Keratinocyte (primary cell): Measurements from ENCODE around the gene KSR2. TPM values are rescaled to one million over a fixed set of nuclear protein-coding genes. Genes with fewer than 3 reads are reported as not detected.

Experiments used
- DNase-seq: peaks from one replicate; pipeline ENCODE4 v3.0.0-alpha.2; 2011; ENCODE audit warnings: low read depth, missing footprints, low spot score
- FAIRE-seq: peaks from 2 replicates; lab custom pipeline; 2011; peaks lifted over from hg19 to GRCh38; lab: Jason Lieb, UNC
- H2AFZ ChIP-seq: 2 replicates; pipeline ENCODE4 v1.6.0; 2012; ENCODE audit warnings: low read length, control low read depth, inconsistent platforms; ENCODE audit not compliant: control insufficient read depth
- H3K27ac ChIP-seq: 2 replicates; pipeline ENCODE4 v1.5.1; 2011; ENCODE audit warnings: low read length; ENCODE audit not compliant: control insufficient read depth, insufficient read depth
- H3K27me3 ChIP-seq: 3 replicates; pipeline ENCODE4 v1.6.0; 2011; ENCODE audit warnings: low read length; ENCODE audit not compliant: control insufficient read depth, insufficient read depth; ENCODE audit errors: extremely low read depth
- H3K36me3 ChIP-seq, 2 experiments: 2 replicates in 1 of 2; 3 replicates in 1 of 2; pipeline ENCODE4 v1.5.1; 2011; ENCODE audit warnings: low read length in 2 of 2, mild to moderate bottlenecking in 1 of 2; ENCODE audit not compliant: control insufficient read depth in 2 of 2, insufficient read depth in 2 of 2; ENCODE audit errors: extremely low read depth in 1 of 2
- H3K4me1 ChIP-seq: 3 replicates; pipeline ENCODE4 v1.5.1; 2011; ENCODE audit warnings: low read length; ENCODE audit not compliant: control insufficient read depth, insufficient read depth; ENCODE audit errors: extremely low read depth
- H3K4me2 ChIP-seq: 3 replicates; pipeline ENCODE4 v1.6.0; 2011; ENCODE audit warnings: low read depth, low read length; ENCODE audit not compliant: control insufficient read depth, insufficient read depth; ENCODE audit errors: extremely low read depth
- H3K4me3 ChIP-seq, 3 experiments: fragments of 200-600 bp in 1 of 3; sonication (generic) in 1 of 3; 2 replicates in 2 of 3; 3 replicates in 1 of 3; pipeline ENCODE4 v1.5.1; 2011 to 2016; ENCODE audit warnings: low read length in 3 of 3, mild to moderate bottlenecking in 3 of 3, control low read depth in 2 of 3, inconsistent platforms in 1 of 3, low read depth in 1 of 3, mixed read lengths in 1 of 3, mixed run types in 1 of 3, moderate library complexity in 1 of 3; ENCODE audit not compliant: control insufficient read depth in 2 of 3, insufficient read depth in 2 of 3; ENCODE audit errors: extremely low read depth in 1 of 3
- H3K79me2 ChIP-seq: 2 replicates; pipeline ENCODE4 v1.6.0; 2012; ENCODE audit warnings: low read length; ENCODE audit not compliant: control insufficient read depth, insufficient read depth
- H3K9ac ChIP-seq: 3 replicates; pipeline ENCODE4 v1.6.0; 2011; ENCODE audit warnings: low read length; ENCODE audit not compliant: control insufficient read depth, insufficient read depth; ENCODE audit errors: extremely low read depth
- H3K9me1 ChIP-seq: 3 replicates; pipeline ENCODE4 v1.6.0; 2011; ENCODE audit warnings: low read length; ENCODE audit not compliant: control insufficient read depth, insufficient read depth; ENCODE audit errors: extremely low read depth
- H3K9me3 ChIP-seq: 2 replicates; pipeline ENCODE4 v1.5.1; 2012; ENCODE audit warnings: low read depth, low read length; ENCODE audit not compliant: control insufficient read depth
- H4K20me1 ChIP-seq: 3 replicates; pipeline ENCODE4 v1.6.0; 2011; ENCODE audit warnings: low read length; ENCODE audit not compliant: control insufficient read depth, insufficient read depth; ENCODE audit errors: extremely low read depth
- CTCF ChIP-seq, 3 experiments: IDR thresholded peaks in 1 of 3; conservative IDR thresholded peaks in 1 of 3; optimal IDR thresholded peaks in 1 of 3; 2 replicates in 2 of 3; 3 replicates in 1 of 3; pipeline versions ENCODE3 to v1.5.1; 2011; ENCODE audit warnings: low read length in 3 of 3, mild to moderate bottlenecking in 3 of 3, moderate library complexity in 2 of 3, control low read depth in 1 of 3, inconsistent platforms in 1 of 3; ENCODE audit not compliant: insufficient read depth in 2 of 3; ENCODE audit errors: extremely low read depth in 1 of 3
- EZH2 ChIP-seq: IDR thresholded peaks from one replicate; pipeline ENCODE4 v1.6.1; 2012; ENCODE audit warnings: inconsistent platforms, mild to moderate bottlenecking, low read length, moderate library complexity
- dilution Hi-C: fragments of 300-500 bp; cut with MboI; formaldehyde crosslinking; loops from one replicate; pipeline ENCODE4 v1.7.0; 2020; ENCODE audit warnings: low sequenced_read_pairs; ENCODE audit not compliant: extremely low pct_ligation_motif_present
- polyA plus RNA-seq, 5 experiments: library from polyadenylated mRNA; depleted of rRNA in 3 of 5; stranded (reverse) in 3 of 5; stranded (forward) in 1 of 5; unstranded in 1 of 5; fragments of >200 nt; gene quantifications; 1 replicate in 1 of 5; 2 replicates in 3 of 5; 3 replicates in 1 of 5; pipeline versions ENCODE4 v1.2.1 to v1.2.3, GENCODE V29; 2011 to 2012; ENCODE audit warnings: missing spikeins in 2 of 5, low read depth in 1 of 5, low replicate concordance in 1 of 5

The KSR2 gene
- polyA plus RNA-seq, 1 donor (not counting 4 experiments of a cell fraction or from before 2014, with no cell fraction given) = 0.01 TPM

- no peak overlapping the region for H3K4me2 ChIP-seq
- no peak overlapping the region for H3K9ac ChIP-seq
- no peaks in the 10 kb centered on the region for H4K20me1 ChIP-seq
- FAIRE-seq (no peak), DNase-seq (no peak)
- H3K4me3 ChIP-seq = no peak overlapping the region
- peaks cover 4% of the 10 kb centered on the region for H3K9me3 ChIP-seq
- H3K4me1 ChIP-seq = no peaks in the 10 kb centered on the region
- no peaks in the 10 kb centered on the region for H3K36me3 ChIP-seq
- no peak overlapping the region for H3K27ac ChIP-seq
- H2AFZ ChIP-seq = no peak overlapping the region
- H3K9me1 ChIP-seq = no peaks in the 10 kb centered on the region
- TF ChIP-seq EZH2 = no peak
- dilution Hi-C loops = loop anchor here (10.0 to 25.0 kb wide), 2 partner anchors 468 to 596 kb away; partner anchors contain the start of gene NOS1
- H3K27me3 ChIP-seq = no peaks in the 10 kb centered on the region
- no peaks in the 10 kb centered on the region for H3K79me2 ChIP-seq
These were observed 138.3 kb downstream of the KSR2 start for GRCh38 chr12:117830471-117830870.

GRCh38 chr12:117829108-117829507 is 139.7 kb downstream of the KSR2 start:
- H3K4me1 ChIP-seq = no peaks in the 10 kb centered on the region
- H2AFZ ChIP-seq = no peak overlapping the region
- H3K9me1 ChIP-seq = no peaks in the 10 kb centered on the region
- H4K20me1 ChIP-seq = no peaks in the 10 kb centered on the region
- no peaks in the 10 kb centered on the region for H3K36me3 ChIP-seq
- DNase-seq (no peak), FAIRE-seq (no peak)
- dilution Hi-C loops = loop anchor here (25.0 kb wide), 1 partner anchor 467 kb away; the partner anchor contains the start of gene NOS1
- H3K4me3 ChIP-seq = no peak overlapping the region
- H3K4me2 ChIP-seq = no peak overlapping the region
- no peaks in the 10 kb centered on the region for H3K79me2 ChIP-seq
- TF ChIP-seq CTCF (optimal IDR thresholded peaks at IDR 0.05 in 1 of 3, IDR thresholded peaks at IDR 0.05 in 1 of 3, conservative IDR thresholded peaks at IDR 0.05 in 1 of 3; ENCODE audit: extremely low read depth in 1 of 3, insufficient read depth in 2 of 3, low read length in 3 of 3) = no peak
- no peak for TF ChIP-seq EZH2
- H3K27ac ChIP-seq = no peak overlapping the region
- no peak overlapping the region for H3K9ac ChIP-seq
- H3K27me3 ChIP-seq = no peaks in the 10 kb centered on the region
- H3K9me3 ChIP-seq = peaks cover 4% of the 10 kb centered on the region

- Histone ChIP-seq H3K4me3 (no peak overlapping the region), H3K4me1 (no peaks in the 10 kb centered on the region), H3K27me3 (no peaks in the 10 kb centered on the region), H3K36me3 (no peaks in the 10 kb centered on the region), H3K79me2 (no peaks in the 10 kb centered on the region), H3K9ac (no peak overlapping the region), H3K9me1 (no peaks in the 10 kb centered on the region), H3K9me3 (peaks cover 4% of the 10 kb centered on the region), H2AFZ (no peak overlapping the region), H3K4me2 (no peak overlapping the region), H3K27ac (no peak overlapping the region), H4K20me1 (no peaks in the 10 kb centered on the region)
- DNase-seq = no peak
- no peak for FAIRE-seq
- TF ChIP-seq EZH2 = no peak
- TF ChIP-seq CTCF (optimal IDR thresholded peaks at IDR 0.05 in 1 of 3, IDR thresholded peaks at IDR 0.05 in 1 of 3, conservative IDR thresholded peaks at IDR 0.05 in 1 of 3; ENCODE audit: extremely low read depth in 1 of 3, insufficient read depth in 2 of 3, low read length in 3 of 3) = no peak
- dilution Hi-C loops = loop anchor here (25.0 kb wide), 1 partner anchor 465 kb away; the partner anchor contains the start of gene NOS1
These were observed 141.1 kb downstream of the KSR2 start for GRCh38 chr12:117827660-117828059.
